C4-2B (cell line): ENCODE measurements around the gene GARIN5A.
"Not testable (repeated sequence)": the region's sequence is repeated elsewhere in the genome, so short reads cannot be mapped to it uniquely, and the experiment has no call there.

Experiments used
- H3K27ac ChIP-seq: fragments of 450-650 bp; 2 replicates; pipeline ENCODE4 v1.5.1; 2017
- ZFX ChIP-seq: fragments of 450-650 bp; IDR thresholded peaks from 2 replicates; pipeline ENCODE4 v1.6.1; 2017
- TF ChIP-seq, protein P1 (sequence below): fragments of 450-650 bp; conservative IDR thresholded peaks from 2 replicates; pipeline ENCODE4 v1.5.1; 2017; ENCODE audit warnings: mild to moderate bottlenecking

GARIN5A gene

GRCh38 chr19:50475736-50476223 lies 868 bp downstream of the GARIN5A start:
- TF ChIP-seq ZFX = no peak
- TF ChIP-seq, protein P1, sequence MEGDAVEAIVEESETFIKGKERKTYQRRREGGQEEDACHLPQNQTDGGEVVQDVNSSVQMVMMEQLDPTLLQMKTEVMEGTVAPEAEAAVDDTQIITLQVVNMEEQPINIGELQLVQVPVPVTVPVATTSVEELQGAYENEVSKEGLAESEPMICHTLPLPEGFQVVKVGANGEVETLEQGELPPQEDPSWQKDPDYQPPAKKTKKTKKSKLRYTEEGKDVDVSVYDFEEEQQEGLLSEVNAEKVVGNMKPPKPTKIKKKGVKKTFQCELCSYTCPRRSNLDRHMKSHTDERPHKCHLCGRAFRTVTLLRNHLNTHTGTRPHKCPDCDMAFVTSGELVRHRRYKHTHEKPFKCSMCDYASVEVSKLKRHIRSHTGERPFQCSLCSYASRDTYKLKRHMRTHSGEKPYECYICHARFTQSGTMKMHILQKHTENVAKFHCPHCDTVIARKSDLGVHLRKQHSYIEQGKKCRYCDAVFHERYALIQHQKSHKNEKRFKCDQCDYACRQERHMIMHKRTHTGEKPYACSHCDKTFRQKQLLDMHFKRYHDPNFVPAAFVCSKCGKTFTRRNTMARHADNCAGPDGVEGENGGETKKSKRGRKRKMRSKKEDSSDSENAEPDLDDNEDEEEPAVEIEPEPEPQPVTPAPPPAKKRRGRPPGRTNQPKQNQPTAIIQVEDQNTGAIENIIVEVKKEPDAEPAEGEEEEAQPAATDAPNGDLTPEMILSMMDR = no peak
- H3K27ac ChIP-seq = no peak overlapping the region; the same call in 1 of the 2 replicates

GRCh38 chr19:50475101-50475568 lies 1.5 kb downstream of the GARIN5A start:
- TF ChIP-seq ZFX = no peak
- TF ChIP-seq, protein P1 = no peak
- no peak overlapping the region for H3K27ac ChIP-seq

DNA sequence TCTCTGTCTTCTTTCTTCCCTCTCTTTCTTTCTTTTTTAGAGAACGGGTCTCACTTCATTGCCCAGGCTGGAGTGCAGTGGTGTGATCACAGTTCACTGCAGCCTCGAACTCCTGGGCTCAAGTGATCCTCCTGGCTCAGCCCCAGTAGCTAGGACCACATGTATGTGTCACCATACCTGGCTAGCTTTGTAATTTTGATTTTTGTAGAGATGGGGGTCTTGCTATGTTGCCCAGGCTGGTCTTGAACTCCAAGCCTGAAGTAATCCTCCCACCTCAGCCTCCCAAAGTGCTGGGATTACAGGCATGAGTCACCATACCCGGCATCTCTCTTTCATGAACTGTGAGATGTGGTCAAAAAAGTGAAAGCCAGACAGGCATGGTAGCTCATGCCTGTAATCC lies 3.3 kb downstream of the GARIN5A start:
- not testable (repeated sequence) for H3K27ac ChIP-seq

GRCh38 chr19:50468818-50469217 lies 7.8 kb downstream of the GARIN5A start:
- no peak overlapping the region for H3K27ac ChIP-seq
- no peak for TF ChIP-seq ZFX
- TF ChIP-seq, protein P1 = no peak

DNA sequence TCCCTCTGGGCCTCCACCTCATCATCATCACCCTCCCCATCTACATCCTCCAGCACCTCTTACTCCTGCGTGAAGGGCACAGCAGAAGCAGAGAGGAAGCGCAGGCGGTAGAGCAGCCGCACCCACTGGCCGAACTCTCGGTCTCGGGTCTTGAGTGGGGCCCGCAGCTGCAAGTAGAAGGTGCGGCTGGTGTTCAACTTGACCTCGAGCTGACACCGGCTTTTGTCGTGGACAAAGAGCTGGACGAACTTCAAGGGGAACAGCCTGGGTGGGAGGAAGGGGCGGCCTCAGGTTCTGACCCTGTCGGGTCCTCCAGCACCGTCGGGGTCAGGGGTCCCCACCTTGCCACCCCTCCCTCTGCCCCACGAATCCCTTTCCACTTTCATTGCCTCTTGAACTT lies 9.1 kb downstream of the GARIN5A start:
- no peak for TF ChIP-seq ZFX
- TF ChIP-seq, protein P1 = no peak
- no peak overlapping the region for H3K27ac ChIP-seq

DNA sequence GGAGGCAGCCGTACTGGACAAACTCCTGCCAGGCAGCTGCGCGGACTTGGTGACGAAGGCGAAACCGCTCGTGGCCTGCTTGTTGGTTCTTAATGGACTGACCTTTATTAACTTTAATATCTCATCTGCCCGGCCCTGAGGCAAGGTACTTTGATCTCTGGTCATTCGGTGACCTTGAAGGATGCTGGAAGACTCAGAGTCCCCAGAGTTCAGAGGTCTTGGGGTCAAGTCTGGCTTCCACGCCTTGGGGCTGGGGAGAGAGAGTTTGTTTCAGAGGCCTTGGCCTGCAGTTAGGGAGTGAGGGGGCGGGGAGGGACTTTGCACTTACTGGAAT lies 10.0 kb downstream of the GARIN5A start:
- H3K27ac ChIP-seq = no peak overlapping the region
- TF ChIP-seq ZFX = no peak
- TF ChIP-seq, protein P1 = no peak

DNA sequence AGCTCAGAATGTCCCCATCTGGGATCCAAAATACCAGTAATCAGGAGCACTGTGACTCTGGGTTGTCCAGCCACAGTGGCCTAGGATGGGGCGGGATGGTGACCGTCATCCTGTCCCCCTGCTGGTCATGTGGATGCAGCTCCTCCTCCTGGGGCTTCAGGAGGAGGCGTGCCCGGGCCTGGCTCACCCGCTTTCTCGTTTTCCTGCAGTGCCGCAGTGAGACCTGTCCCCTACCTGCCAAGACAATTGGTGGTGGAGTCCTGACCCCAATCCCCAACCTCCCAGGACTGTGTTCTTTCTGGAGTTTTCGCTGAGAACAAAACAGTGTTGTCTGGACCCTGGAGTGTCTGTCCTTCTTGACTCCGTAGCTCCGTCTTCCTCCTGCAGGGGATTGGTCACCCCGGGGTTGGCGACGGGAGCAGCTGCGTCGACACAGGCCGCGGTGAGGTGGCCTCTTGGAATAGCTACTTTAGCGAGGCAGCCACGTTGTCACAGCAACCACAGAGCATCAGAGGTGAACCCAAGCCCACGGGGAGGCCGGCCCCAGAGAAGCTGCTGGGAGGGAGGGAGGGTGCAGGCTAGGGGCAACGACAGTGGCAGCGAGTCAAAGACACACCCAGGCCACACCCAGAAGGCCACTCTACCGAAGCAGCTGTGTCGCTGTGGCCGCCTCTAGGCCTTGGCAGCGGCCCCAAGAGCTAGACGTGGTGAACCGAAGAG lies 10.5 kb downstream of the GARIN5A start:
- TF ChIP-seq ZFX = no peak
- TF ChIP-seq, protein P1 = no peak
- no peak overlapping the region for H3K27ac ChIP-seq

DNA sequence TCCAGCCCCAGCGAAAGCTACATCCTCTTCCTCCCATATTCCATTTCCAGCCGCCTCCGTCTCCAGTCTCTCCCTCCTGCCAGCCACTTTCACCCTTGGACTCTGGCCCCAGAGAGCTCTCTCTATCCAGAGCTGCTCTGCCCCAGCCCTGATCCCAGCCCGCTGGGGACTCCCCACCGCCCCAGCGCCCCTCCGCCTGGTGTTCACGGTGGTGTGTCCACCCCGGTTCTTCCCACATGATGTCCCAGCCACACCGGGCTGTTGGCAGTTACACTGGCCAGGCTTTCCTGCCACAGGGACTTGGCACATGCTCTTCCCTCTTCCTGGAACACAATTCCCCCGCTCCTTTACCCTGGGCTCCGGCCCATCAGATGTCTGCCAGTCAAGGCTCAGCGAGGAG lies 11.6 kb downstream of the GARIN5A start:
- TF ChIP-seq, protein P1 = no peak
- TF ChIP-seq ZFX = no peak
- no peak overlapping the region for H3K27ac ChIP-seq
